IMR-90 (cell line): ENCODE measurements around the gene PSMG4. TPM values are rescaled to one million over a fixed set of nuclear protein-coding genes. Genes with fewer than 3 reads are reported as not detected.

Experiments used
- ATAC-seq: fragments of 200-7000 bp; cut with Tn5 transposase; 2 replicates; pipeline ENCODE4 v1.9.1; 2020; ENCODE audit warnings: low read depth, mild to moderate bottlenecking, moderate library complexity
- BruUV-seq: library from RNA; stranded (reverse); fragments of 400-500 nt; replicated peaks from 2 replicates; lab custom pipeline; 2021; lab: Mats Ljungman, UMichigan
- CTCF ChIA-PET: fragments of 300-600 bp; formaldehyde crosslinking; extraction: SDS; loops from one replicate; lab custom pipeline; 2021; ENCODE audit warnings: antibody characterized with exemption; lab: Yijun Ruan, JAX
- POLR2A ChIA-PET: fragments of 300-600 bp; sonication (Branson Sonifier 250); formaldehyde crosslinking; loops from one replicate; lab custom pipeline; 2022; ENCODE audit warnings: antibody characterized with exemption; ENCODE audit not compliant: unreplicated experiment; lab: Charles Lee
- DNase-seq: peaks from one replicate; pipeline ENCODE4 v3.0.0; 2013
- H2AFZ ChIP-seq: replicated peaks from 2 replicates; pipeline ENCODE3; 2013; ENCODE audit warnings: low read length, mild to moderate bottlenecking; ENCODE audit not compliant: poor library complexity
- H2AK5ac ChIP-seq: 2 replicates; pipeline ENCODE4 v1.6.1; 2013; ENCODE audit warnings: low read depth, low read length, inconsistent platforms
- H2AK9ac ChIP-seq: replicated peaks from 2 replicates; pipeline ENCODE3; 2013; ENCODE audit warnings: mild to moderate bottlenecking, low read depth, low read length, moderate library complexity; ENCODE audit not compliant: poor library complexity
- H2BK120ac ChIP-seq: 2 replicates; pipeline ENCODE4 v1.6.1; 2013; ENCODE audit warnings: low read depth, low read length, inconsistent platforms
- H2BK15ac ChIP-seq: 3 replicates; pipeline ENCODE4 v1.6.1; 2013; ENCODE audit warnings: low read depth, low read length, inconsistent platforms
- H2BK20ac ChIP-seq: 2 replicates; pipeline ENCODE4 v1.6.1; 2013; ENCODE audit warnings: low read depth, mild to moderate bottlenecking, inconsistent platforms, low read length, moderate library complexity
- H2BK5ac ChIP-seq: 2 replicates; pipeline ENCODE4 v1.6.1; 2013; ENCODE audit warnings: mild to moderate bottlenecking, low read depth, low read length, inconsistent platforms; ENCODE audit not compliant: poor library complexity, severe bottlenecking
- H3K14ac ChIP-seq: replicated peaks from 2 replicates; pipeline ENCODE4 v1.6.1; 2013; ENCODE audit warnings: low read depth, low read length, inconsistent platforms
- H3K18ac ChIP-seq: 2 replicates; pipeline ENCODE4 v1.6.1; 2013; ENCODE audit warnings: low read depth, low read length, control low read depth
- H3K23ac ChIP-seq: 2 replicates; pipeline ENCODE4 v1.6.1; 2013; ENCODE audit warnings: low read depth, low read length, inconsistent platforms
- H3K27ac ChIP-seq: 2 replicates; pipeline ENCODE4 v1.5.1; 2013; ENCODE audit warnings: mild to moderate bottlenecking, control low read depth, low read length; ENCODE audit not compliant: insufficient read depth
- H3K27me3 ChIP-seq: 2 replicates; pipeline ENCODE4 v1.6.1; 2013; ENCODE audit warnings: low read length; ENCODE audit not compliant: control insufficient read depth, insufficient read depth
- H3K36me3 ChIP-seq: 2 replicates; pipeline ENCODE4 v1.6.1; 2013; ENCODE audit warnings: low read length, mixed read lengths; ENCODE audit not compliant: control insufficient read depth, insufficient read depth
- H3K4ac ChIP-seq: 2 replicates; pipeline ENCODE4 v1.6.1; 2013; ENCODE audit warnings: low read depth, low read length, inconsistent platforms
- H3K4me1 ChIP-seq: 2 replicates; pipeline ENCODE4 v1.6.1; 2013; ENCODE audit warnings: low read length, mixed read lengths; ENCODE audit not compliant: control insufficient read depth, insufficient read depth
- H3K4me2 ChIP-seq: 2 replicates; pipeline ENCODE4 v1.6.1; 2013; ENCODE audit warnings: low read depth, mild to moderate bottlenecking, control low read depth, low read length, moderate library complexity
- H3K4me3 ChIP-seq: 2 replicates; pipeline ENCODE4 v1.5.1; 2013; ENCODE audit warnings: low read depth, mild to moderate bottlenecking, control low read depth, low read length, moderate library complexity; ENCODE audit not compliant: insufficient read depth
- H3K56ac ChIP-seq: 2 replicates; pipeline ENCODE4 v1.6.1; 2013; ENCODE audit warnings: low read length, inconsistent platforms; ENCODE audit not compliant: insufficient read depth; ENCODE audit errors: extremely low read depth
- H3K79me1 ChIP-seq, 2 experiments: 2 replicates each; pipeline ENCODE4 v1.6.1; 2013; ENCODE audit warnings: low read length in 2 of 2, inconsistent platforms in 1 of 2, low read depth in 1 of 2
- H3K9ac ChIP-seq: 2 replicates; pipeline ENCODE4 v1.6.1; 2013; ENCODE audit warnings: low read depth, low read length, control low read depth
- H3K9me1 ChIP-seq: 2 replicates; pipeline ENCODE4 v1.6.1; 2013; ENCODE audit warnings: low read length, inconsistent platforms; ENCODE audit not compliant: insufficient read depth
- H3K9me3 ChIP-seq: 2 replicates; pipeline ENCODE4 v1.6.1; 2013; ENCODE audit warnings: low read length; ENCODE audit not compliant: control insufficient read depth, insufficient read depth
- H4K20me1 ChIP-seq: 2 replicates; pipeline ENCODE4 v1.6.1; 2013; ENCODE audit warnings: low read length, inconsistent platforms; ENCODE audit not compliant: insufficient read depth
- H4K5ac ChIP-seq: 2 replicates; pipeline ENCODE4 v1.6.1; 2013; ENCODE audit warnings: mild to moderate bottlenecking, low read depth, low read length, control low read depth
- H4K8ac ChIP-seq, 2 experiments: 2 replicates each; pipeline ENCODE4 v1.6.1; 2013; ENCODE audit warnings: low read depth in 2 of 2, low read length in 2 of 2, control low read depth in 1 of 2, inconsistent platforms in 1 of 2
- H4K91ac ChIP-seq: 2 replicates; pipeline ENCODE4 v1.6.1; 2013; ENCODE audit warnings: low read depth, low read length, inconsistent platforms; ENCODE audit not compliant: insufficient read depth
- FOS ChIP-seq: fragments of 150-350 bp; IDR thresholded peaks from 2 replicates; pipeline ENCODE4 v1.6.1; 2016; ENCODE audit warnings: low read depth, low read length
- MAFK ChIP-seq: IDR thresholded peaks from 2 replicates; pipeline ENCODE4 v1.6.1; 2012; ENCODE audit warnings: low read depth, low read length, improper control_type of control experiment
- MXI1 ChIP-seq: IDR thresholded peaks from 2 replicates; pipeline ENCODE4 v1.6.1; 2012; ENCODE audit warnings: low read depth, mild to moderate bottlenecking, low read length, moderate library complexity, borderline replicate concordance
- NFE2L2 ChIP-seq: fragments of 150-350 bp; IDR thresholded peaks from 2 replicates; pipeline ENCODE4 v1.6.1; 2016; ENCODE audit warnings: low read depth, mild to moderate bottlenecking, low read length
- POLR2A ChIP-seq: IDR thresholded peaks from 2 replicates; pipeline ENCODE4 v1.6.1; 2012; ENCODE audit warnings: mild to moderate bottlenecking, low read depth, low read length
- RCOR1 ChIP-seq: IDR thresholded peaks from 2 replicates; pipeline ENCODE4 v1.6.1; 2012; ENCODE audit warnings: mild to moderate bottlenecking, low read length, improper control_type of control experiment; ENCODE audit not compliant: insufficient replicate concordance
- RFX5 ChIP-seq: IDR thresholded peaks from 2 replicates; pipeline ENCODE4 v1.8.0; 2012; ENCODE audit warnings: low read depth, mild to moderate bottlenecking, low read length, moderate library complexity
- SMC3 ChIP-seq: fragments of 150-350 bp; IDR thresholded peaks from 2 replicates; pipeline ENCODE4 v1.6.1; 2016; ENCODE audit warnings: low read depth, mild to moderate bottlenecking, antibody characterized with exemption, low read length, moderate library complexity
- WGBS, 2 experiments: methylation state at CpG; one replicate each; pipeline versions ENCODE4 v1.1.5 to v1.1.7; 2013; ENCODE audit warnings: missing lambda C conversion rate in 2 of 2; ENCODE audit not compliant: insufficient read length in 1 of 2; ENCODE audit errors: extremely low coverage in 2 of 2; 5-methylcytosine and 5-hydroxymethylcytosine counted together
- dilution Hi-C: fragments of 300-500 bp; cut with HindIII; formaldehyde crosslinking; loops from one replicate; pipeline ENCODE4 v1.14.3; 2018; ENCODE audit warnings: low sequenced_read_pairs; ENCODE audit not compliant: unreplicated experiment
- in situ Hi-C: fragments of 300-500 bp; cut with MboI; formaldehyde crosslinking; loops from 3 replicates; pipeline ENCODE4 v1.14.3; 2019; ENCODE audit warnings: low sequenced_read_pairs, inconsistent platforms, mixed read lengths
- intact Hi-C: fragments of 100-400 bp; cut with micrococcal nuclease; formaldehyde crosslinking; loops from 2 replicates; pipeline ENCODE4 v1.10.0; 2022
- polyA plus RNA-seq, 3 experiments: library from polyadenylated mRNA; depleted of rRNA; stranded (reverse); fragments of >200 nt; gene quantifications; 2 replicates each; pipeline ENCODE4 v1.2.3, GENCODE V29; 2012; ENCODE audit warnings: low replicate concordance in 1 of 3
- total RNA-seq: library from RNA; depleted of rRNA; stranded (reverse); fragments of >200 nt; gene quantifications from 2 replicates; pipeline ENCODE4 v1.2.3, GENCODE V29; 2012
- TF ChIP-seq, protein P1 (sequence below): fragments of 150-350 bp; IDR thresholded peaks from 2 replicates; pipeline ENCODE4 v1.6.1; 2016; ENCODE audit warnings: low read depth, mild to moderate bottlenecking, low read length, moderate library complexity, borderline replicate concordance

Gene PSMG4
- total and polyA plus RNA-seq, 2 of the 4 experiments (the other 2 are of a cell fraction), result 5.6 to 13.4 TPM

DNA sequence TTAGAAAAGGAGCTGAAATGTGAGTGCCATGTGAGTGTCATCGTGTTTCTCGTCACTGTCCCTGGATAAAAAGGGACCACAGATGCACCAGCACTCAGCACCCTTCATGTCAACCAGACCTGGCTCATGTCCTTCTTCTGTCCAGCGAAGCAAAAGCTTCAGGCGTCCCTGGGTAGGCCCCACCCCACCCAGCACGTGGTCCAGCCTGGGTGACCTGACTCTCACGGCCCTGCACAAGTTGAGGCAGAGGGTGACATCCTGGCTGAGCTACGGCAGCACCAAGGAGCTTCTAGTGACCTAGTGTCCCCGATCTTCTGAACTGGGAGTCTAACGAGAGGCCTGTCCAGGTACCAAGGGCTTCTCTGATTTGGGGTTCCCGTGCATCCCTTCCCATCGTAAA lies 37.8 kb downstream of the PSMG4 start:
- Histone ChIP-seq H2BK120ac (no peak overlapping the region), H3K14ac (no peak overlapping the region), H3K4ac (no peak overlapping the region), H2BK20ac (no peak overlapping the region), H4K5ac (no peak overlapping the region), H3K4me2 (no peak overlapping the region), H2AK9ac (no peak overlapping the region), H3K9me3 (peaks cover 1% of the 10 kb centered on the region), H3K79me1 (no peaks in the 10 kb centered on the region), H3K4me3 (no peak overlapping the region), H3K4me1 (no peaks in the 10 kb centered on the region), H2BK5ac (no peak overlapping the region), H3K56ac (no peak overlapping the region), H3K18ac (no peak overlapping the region), H2BK15ac (no peak overlapping the region), H3K23ac (no peak overlapping the region), H4K20me1 (no peaks in the 10 kb centered on the region), H3K9ac (no peak overlapping the region), H3K27ac (no peak overlapping the region), H4K91ac (no peak overlapping the region), H3K36me3 (no peaks in the 10 kb centered on the region), H4K8ac (no peak overlapping the region), H2AK5ac (no peak overlapping the region), H3K27me3 (peaks cover 18% of the 10 kb centered on the region), H2AFZ (no peak overlapping the region), H3K9me1 (no peaks in the 10 kb centered on the region)
- ChIA-PET CTCF (no interaction called here), POLR2A (no interaction called here)
- intact Hi-C loops, result no loop called here
- dilution Hi-C loops, result no loop called here
- TF ChIP-seq MAFK (no peak), RFX5 (no peak), SMC3 (no peak), MXI1 (no peak), RCOR1 (no peak), FOS (no peak), POLR2A (no peak), NFE2L2 (no peak)
- TF ChIP-seq, protein P1, sequence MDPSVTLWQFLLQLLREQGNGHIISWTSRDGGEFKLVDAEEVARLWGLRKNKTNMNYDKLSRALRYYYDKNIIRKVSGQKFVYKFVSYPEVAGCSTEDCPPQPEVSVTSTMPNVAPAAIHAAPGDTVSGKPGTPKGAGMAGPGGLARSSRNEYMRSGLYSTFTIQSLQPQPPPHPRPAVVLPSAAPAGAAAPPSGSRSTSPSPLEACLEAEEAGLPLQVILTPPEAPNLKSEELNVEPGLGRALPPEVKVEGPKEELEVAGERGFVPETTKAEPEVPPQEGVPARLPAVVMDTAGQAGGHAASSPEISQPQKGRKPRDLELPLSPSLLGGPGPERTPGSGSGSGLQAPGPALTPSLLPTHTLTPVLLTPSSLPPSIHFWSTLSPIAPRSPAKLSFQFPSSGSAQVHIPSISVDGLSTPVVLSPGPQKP, result no peak
- no TSS peak for BruUV-seq
- in situ Hi-C loops, result no loop called here
- 65% methylated on average over 3 of the region's 11 CpGs; no CpG with 5 or more reads in 1 of the 2 experiments for WGBS, 2 experiments
- ATAC-seq, result no peak
- no peak for DNase-seq
